ENCODE data around the gene ERAP2.
"Not testable (repeated sequence)": the region's sequence is repeated elsewhere in the genome, so short reads cannot be mapped to it uniquely, and the experiment has no call there.

Gene ERAP2

DNA sequence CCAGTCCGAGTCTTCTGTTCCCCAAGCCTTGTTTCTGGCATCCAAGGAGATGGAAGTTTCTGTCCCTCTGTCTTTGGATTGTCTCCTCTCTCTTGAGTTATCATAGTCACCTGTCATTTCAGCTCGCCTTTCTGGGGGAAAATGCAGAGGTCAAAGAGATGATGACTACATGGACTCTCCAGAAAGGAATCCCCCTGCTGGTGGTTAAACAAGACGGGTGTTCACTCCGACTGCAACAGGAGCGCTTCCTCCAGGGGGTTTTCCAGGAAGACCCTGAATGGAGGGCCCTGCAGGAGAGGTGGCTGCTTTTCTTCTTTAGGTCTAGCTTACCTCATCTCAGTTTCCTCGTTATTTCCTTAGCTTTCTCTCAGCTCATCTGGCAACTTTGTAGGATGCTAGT lies 25.1 kb downstream of the ERAP2 start:
- DNase-seq (ENCODE audit: low read depth): no peak

DNA sequence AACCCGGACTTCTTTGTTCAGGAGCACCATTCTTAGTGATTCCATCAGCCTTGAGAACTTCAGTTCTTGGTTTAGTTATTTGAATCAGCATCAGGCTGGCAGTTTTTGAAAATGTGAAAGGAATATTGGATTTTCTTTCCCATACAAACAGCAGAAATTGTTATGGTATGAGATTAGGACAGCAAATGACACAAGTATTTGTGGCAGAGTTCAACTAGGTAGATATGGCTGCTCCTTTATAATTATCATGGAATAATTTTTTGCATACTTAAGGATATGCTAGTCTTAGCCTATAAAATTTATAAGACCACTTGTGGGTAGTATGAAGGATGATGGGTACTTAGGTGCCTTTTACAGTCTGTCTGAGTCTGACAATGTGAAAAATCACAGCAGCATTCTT lies 25.5 kb downstream of the ERAP2 start:
- DNase-seq (ENCODE audit: low read depth): no peak

DNA sequence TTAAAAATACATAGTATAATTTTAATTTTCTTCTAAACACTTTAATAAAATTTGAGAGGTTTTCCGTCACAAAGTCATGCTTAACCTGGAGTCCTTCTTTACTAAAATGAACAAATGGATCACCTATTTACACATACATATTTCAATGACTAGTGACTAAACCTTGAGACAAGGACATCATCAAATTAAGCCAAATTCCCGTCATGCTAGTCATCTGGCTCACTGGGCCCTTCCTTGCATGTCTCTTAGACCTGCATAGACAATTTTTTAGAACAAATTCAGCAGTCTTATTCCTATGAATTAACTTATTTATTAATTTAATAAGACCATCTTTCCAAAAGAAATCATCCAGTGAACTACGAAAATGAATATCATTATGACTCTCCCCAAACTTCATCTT lies 26.6 kb downstream of the ERAP2 start:
- DNase-seq (ENCODE audit: low read depth): no peak

DNA sequence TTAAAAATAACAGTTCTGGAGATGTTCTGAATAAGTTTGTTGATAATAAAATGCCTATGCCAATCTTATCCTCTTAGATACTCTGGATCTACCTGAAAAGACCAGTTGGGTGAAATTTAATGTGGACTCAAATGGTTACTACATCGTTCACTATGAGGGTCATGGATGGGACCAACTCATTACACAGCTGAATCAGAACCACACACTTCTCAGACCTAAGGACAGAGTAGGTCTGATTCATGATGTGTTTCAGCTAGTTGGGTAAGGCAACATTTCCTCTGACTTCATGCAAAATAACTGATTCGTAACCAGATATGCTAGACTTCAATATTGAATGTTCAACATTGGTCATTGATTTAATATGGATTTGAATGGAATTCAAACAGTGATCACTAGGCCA lies 27.0 kb downstream of the ERAP2 start:
- DNase-seq (ENCODE audit: low read depth): no peak

DNA sequence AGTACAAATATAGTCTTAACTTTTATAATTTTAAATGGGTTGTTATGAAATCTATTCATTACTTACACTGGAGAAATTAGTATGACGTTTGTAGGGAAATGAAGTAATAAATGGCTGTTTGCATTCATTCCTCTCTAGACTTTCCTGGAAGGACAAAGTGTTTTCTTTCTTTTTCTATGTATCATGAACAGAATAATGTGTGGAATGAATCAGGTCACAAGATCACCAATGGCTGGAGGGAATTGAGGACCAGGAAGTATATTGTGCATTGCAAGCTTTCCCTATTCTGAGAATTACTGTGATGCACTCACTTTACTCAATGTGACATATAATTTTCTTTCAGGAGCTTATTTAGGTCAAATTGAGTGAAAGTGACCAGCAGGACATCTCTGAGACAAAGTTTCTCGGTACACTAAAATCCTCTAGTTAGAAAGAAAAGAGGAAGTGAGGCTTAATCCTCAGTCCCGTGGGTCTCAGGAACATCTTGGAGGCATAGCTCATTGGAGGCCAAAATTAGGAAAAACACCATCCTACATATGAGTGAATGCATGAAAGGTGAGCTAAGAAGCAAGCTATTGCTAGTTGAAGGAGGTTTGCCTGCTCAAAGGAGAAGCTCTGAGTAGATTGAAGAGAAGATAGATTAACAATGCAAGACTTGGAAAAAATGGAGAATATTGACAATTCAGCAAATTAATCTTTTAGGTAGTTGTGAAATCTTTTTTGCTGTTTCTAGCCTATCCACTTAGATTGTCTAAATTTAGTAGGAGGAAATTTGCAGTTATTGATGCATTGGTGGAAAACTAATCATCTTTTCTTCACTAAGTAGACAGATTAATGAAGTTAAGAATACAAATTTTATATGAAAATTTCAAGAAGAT lies 28.0 kb downstream of the ERAP2 start:
- DNase-seq (ENCODE audit: low read depth): no peak

DNA sequence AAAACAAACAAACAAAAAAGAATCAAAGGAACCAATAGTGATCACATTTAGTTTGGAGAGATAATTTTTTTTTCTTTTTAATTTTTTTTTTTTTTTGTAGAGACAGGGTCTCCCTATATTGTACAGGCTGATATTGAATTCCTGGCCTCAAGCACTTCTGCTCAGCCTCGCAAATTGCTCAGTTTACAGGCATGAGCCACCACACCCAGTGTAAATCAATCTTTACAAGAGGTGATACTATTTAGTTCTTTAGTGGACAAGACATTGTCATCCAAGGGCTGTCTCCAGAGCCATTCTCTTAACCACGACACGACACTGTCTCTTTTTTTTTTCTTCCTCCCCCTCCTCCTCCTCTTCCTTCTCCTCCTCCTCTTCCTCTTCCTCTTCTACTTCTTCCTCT lies 29.6 kb downstream of the ERAP2 start:
- no peak for DNase-seq (ENCODE audit: low read depth)

DNA sequence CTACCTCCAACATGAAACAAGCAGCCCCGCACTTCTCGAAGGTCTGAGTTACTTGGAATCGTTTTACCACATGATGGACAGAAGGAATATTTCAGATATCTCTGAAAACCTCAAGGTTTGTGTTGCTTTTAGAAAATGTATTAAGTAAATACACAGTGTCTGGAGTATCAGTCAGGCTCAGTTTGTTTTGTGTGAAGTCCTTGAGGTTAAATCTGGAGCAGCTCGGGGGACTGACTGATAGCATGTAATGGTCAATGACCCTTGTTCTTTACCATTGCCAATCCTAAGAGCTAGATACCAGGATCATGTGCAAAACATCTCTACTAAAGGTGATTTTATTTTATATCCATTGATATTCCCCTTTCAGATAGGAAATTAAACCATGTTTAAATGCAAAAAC lies 32.7 kb downstream of the ERAP2 start:
- no peak for DNase-seq (ENCODE audit: low read depth)

DNA sequence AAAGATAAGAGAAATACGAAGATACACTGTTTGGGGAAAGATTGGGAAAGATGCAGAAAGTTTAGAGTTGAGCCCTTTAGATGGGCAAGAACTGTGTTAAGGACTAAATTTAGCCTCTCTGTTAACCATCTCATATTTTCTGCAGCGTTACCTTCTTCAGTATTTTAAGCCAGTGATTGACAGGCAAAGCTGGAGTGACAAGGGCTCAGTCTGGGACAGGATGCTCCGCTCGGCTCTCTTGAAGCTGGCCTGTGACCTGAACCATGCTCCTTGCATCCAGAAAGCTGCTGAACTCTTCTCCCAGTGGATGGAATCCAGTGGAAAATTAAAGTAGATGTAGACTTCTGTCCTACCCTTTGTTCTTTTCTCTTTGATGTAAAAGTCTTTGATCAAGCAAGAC lies 33.1 kb downstream of the ERAP2 start:
- no peak for DNase-seq (ENCODE audit: low read depth)

DNA sequence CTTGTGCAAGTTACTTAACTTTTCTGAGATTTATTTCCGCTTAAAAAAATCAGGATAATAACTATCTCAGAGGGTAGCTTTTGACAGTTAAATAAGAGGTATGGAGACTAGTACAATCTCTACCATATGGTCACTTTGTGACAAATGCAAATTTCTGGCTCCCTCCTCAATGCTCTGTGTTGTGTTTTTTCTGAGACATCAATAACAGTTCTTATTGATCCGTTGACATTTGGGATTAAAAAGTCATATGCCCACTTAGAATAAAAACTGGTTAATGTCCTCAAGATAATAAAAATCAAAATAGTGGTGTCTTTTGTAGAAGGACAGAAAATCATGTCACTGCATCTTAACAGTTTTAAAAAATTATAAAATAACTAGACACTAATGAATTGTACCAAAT lies 34.8 kb downstream of the ERAP2 start:
- no peak for DNase-seq (ENCODE audit: low read depth)

DNA sequence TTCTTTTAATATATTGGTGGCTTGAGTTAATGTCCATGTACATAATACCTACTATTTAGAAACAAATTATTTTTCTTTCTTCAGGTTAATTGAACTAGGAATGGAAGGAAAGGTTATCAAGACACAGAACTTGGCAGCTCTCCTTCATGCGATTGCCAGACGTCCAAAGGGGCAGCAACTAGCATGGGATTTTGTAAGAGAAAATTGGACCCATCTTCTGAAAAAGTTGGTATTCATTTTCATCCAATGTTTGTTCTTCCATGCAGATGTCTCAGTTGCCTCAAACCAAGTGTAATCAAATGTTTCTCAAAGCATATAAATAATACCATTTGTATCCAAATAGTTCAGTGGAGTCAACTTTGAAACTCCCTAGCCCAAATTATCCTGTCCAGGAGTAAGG lies 36.9 kb downstream of the ERAP2 start:
- DNase-seq (ENCODE audit: low read depth): no peak

DNA sequence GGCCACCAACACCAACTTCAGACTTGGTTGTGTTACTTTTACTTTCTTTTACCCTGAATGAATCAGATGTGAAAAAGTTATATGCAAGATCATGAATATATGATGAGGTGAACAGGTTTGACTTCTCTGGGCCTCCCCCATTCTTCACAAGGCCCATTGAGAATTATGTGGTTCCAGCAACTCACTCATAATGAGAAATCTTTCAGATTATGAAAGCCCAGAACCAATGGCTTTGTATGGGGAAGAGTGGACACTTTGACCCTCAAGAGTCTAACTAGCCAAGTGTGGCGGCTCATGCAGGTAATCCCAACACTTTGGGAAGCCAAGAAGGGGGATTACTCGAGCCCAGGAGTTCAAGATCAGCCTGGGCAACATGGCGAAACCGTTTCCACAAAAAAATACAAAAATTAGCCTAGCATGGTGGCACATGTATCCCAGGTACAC lies 43.5 kb downstream of the ERAP2 start:
- DNase-seq (ENCODE audit: low read depth): no peak

DNA sequence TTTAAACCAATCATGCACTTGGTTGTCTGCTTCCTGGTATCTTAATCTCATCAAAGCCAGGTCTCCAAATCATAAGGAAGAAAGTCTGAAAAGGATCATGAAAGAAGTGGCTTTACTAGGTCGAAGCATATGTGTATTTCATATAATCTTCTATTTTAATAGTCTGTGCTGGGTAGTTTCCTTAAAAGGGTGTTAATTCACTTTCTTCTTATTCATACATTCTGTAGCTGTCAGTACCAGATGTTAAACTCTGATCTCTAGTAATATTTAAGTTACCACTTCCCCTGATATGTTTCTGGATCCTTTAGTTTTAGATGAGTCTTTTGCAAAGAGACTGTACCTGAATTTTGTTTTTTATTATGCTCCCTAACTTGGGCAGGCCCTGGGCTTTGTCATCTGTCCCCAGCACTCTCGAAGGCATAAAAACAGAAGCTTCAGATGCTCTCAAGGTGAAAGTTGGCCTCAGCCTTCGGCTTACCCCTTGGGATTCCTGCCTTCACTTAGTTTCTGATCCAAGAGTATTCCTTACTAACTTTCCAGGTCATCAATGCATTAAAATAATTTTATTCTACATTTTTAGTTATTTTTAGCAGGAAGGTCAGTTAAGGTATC lies 44.5 kb downstream of the ERAP2 start:
- no peak for DNase-seq (ENCODE audit: low read depth)

DNA sequence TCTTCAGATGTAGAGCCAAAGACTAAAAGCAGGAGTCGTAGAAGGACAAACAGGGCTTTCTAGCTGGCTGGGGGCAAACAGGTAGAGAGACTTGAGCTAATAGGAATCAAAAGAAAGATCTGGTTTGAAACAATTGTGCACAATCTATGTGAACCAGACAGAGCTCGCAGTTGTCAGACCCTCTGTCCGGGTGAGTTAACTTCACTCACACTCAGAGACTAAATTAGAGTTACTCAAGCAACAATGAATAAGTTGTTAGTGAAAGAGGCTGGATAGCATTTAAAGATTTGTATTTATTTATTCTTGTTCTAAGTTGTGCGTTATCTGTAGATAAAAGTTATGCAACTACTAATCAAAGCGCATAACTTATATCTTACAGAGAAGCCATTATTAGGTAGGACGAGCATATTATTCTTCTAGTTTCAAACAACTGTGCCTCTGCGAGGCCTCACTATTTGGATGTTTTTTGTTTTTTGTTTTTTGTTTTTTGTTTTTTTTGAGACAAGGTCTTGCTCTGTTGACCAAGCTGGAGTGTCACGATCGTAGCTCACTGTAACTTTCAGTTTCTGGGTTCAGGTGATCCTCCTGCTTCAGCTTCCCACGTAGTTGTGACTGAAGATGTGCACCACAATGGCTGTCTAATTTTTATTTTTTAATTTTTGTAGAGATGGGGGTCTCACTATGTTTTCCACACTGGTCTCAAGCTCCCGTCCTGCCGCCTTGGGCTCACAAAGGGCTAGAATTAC lies 46.4 kb downstream of the ERAP2 start:
- no peak for DNase-seq (ENCODE audit: low read depth)

DNA sequence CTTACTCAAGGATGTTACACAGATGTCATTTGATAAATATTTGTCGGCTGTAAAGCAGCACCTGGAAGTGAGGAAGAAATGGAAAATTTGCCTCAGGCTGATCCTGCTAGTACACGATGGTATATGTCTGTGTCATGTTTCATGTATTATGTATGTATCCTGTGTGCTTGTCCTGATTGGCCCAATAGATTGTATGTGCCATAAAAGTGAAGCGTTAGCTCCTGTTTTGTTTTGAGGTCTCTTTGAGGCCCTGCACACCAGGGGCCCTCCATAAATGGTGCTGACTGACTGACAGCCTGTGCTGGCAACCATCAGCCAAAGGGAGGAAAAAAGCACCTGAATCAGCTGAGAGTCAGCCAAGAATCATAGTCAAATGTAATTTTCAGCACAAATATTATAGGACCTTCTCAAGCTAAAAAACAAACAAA lies 47.7 kb downstream of the ERAP2 start:
- DNase-seq (ENCODE audit: low read depth): no peak

DNA sequence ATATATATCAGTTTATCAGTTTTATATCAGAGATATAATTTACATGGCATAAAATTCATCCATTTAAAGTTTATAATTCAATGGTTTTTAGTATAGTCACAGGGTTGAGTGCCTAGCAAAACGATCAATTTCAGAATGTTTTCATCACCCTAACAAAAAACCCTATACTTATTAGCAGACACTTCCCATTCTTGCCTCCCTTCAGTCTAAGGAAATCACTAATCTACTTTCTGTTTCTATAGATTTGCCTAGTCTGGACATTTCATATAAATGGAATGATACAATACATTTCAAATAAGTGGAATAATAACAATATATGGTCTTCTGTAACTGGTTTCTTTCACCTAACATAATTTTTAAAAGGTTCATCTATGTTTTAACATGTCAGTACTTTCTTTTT lies 50.0 kb downstream of the ERAP2 start:
- DNase-seq (ENCODE audit: low read depth): no peak

DNA sequence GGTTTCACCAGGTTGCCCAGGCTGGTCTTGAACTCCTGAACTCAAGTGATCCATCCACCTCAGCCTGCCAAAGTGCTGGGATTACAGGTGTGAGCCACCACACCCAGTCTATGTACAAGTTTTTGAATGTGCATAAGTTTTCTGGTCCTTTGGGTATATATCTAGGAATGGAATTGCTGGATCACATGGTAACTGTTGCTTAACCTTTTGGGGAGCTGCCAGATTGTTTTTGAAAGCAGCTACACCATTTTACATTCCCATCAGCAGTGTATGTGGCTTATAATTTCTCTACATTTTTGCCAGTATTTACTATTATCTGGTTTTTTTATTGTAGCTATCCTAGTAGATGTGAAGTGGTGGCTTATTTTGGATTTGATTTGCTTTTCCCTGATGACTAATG lies 50.7 kb downstream of the ERAP2 start:
- DNase-seq (ENCODE audit: low read depth): no peak

DNA sequence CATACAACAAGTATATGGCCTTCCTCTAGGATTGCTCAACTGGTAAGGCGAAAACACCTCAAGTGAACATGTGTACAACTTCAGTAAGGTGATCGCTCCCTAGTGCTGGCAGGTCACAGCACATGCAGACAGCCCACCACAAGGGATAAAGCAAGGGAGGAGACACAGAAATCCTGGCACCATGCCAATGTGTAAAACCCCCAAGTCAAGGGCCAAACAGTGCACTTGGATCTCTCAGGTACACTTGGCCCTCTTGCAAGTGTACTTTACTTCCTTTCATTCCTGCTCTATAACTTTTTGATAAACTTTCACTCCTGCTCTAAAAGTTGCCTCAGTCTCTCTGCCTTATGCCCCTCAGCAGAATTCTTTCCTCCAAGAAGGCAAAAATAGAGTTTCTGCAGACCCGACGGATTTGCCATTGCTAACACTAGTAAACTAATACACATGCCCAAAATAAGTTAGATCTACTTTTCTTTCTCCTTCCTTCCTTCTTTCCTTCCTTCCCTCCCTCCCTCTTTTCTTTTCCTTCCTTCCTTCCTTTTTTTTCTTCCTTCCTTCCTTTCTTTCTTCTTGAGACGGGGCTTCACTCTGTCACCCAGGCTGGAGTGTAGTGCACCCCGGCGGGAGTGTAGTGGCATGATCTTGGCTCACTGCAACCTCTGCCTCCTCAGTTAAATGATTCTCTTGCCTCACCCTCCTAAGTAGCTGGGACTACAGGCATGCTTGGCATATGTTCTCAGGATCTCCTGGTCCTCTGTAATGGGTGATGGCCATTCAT lies 52.8 kb downstream of the ERAP2 start:
- no peak for DNase-seq (ENCODE audit: low read depth)

DNA sequence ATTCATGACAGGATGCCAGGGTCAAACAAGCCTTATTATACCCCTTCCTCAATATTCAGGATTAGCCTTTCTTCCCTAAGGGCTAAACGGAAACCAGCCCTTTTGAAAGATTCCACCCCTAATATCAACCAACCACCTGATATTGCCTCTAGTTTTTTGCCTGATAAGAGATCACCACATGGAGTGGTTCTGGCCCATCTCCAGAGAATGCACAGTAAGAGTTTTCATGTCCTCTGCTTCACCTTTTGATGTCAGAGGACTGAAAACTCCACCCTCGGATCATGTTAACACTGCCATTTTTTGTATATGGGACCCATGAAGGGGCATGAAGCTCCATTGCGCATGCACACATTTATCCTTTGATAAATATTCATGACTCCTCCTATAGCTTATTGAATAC lies 53.8 kb downstream of the ERAP2 start:
- DNase-seq (ENCODE audit: low read depth): no peak

DNA sequence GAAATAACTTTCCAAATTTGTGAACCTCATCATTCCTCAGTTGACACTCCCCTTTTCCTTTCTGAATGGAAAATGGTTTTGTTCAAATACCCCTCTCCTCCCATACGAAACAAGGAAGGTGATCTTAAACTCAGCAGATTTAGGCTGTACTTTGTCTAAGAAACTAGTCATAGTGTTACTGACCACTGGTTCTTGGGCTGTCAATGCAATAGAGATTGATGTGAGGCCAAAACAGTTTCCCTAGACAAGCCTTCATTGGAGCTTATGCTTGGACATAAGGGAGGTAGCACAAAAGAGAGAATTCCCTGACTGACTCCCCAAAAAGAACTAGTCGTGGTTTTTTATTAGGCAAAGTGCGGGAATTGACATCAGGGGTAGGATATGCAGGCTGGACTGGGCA lies 54.3 kb downstream of the ERAP2 start:
- no peak for DNase-seq (ENCODE audit: low read depth)

DNA sequence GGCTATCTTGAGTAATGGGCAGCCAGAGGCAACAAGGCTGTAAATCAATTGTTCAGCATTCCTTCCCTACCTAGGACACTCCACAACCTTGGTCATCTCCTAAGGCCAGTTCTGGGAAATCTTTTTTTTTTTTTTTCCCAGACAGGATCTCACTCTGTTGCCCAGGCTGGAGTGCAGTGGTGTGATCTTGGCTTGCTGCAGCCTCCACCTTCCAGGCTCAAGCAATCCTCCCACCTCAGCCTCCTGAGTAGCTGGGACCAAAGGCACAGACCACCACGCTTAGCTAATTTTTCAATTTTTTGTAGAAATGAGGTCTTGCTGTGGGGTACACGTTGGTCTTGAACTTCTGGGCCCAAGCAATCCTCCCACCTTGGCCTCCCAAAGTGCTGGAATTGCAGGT lies 54.7 kb downstream of the ERAP2 start:
- DNase-seq (ENCODE audit: low read depth): not testable (repeated sequence)

DNA sequence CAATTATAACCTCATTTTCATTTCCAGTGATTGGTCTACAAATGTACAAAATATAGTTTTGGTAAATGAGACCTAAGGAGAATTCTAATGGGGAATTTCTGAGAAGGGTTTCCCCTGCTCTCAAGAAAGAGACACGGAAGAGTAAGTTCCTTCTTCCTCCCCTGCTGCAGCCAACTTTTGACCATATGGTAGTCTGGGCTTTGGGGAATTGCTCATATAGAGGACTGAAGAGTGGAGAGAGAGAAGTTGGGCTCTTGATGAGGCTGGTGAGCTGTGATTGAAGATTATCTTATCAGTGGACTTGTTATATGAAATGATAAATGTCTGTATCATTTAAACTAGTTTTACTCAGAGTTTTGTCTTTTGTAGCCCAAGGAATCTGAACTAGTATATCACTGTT lies 55.3 kb downstream of the ERAP2 start:
- DNase-seq (ENCODE audit: low read depth): no peak

DNA sequence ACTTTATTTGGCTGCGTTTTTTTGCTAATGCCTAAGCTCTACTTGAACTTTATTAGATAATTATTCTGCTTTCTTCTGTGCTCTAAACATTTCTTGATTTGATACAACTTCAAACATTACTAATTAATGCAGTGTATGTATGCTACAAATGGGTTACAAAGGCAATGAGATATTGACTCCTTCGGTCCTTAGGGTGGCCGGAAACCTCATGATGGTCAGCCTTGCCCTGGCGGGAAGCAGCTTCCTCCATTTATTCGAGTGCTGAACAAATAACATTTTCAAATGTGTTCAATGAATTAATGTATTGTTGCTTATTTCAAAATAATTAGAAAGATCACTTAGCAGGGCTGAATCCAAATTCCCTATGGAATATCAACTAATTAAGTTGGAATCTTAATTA lies 55.7 kb downstream of the ERAP2 start:
- no peak for DNase-seq (ENCODE audit: low read depth)
